Activated T-helper 2 cell treated with anti-CD3 and anti-CD28 coated beads, Interferon-gamma antibody, Interleukin-2, Interleukin-4, amounts not matched to agents 10 μg/mL and 5 μg/mL and 100 μg/mL, durations not matched to agents 14 hours and 24 hours and 36 hours (primary cell): Measurements from ENCODE around the gene HBQ1. TPM values are rescaled to one million over a fixed set of nuclear protein-coding genes. Genes with fewer than 3 reads are reported as not detected.
A peak's percentile ranks its signal among the peaks of the same experiment; 100 is the strongest.
"Not testable (repeated sequence)": the region's sequence is repeated elsewhere in the genome, so short reads cannot be mapped to it uniquely, and the experiment has no call there.

Experiments
- DNase-seq: peaks from one replicate; pipeline ENCODE4 v3.0.0; 2021; ENCODE audit warnings: low spot score
- H3K27ac Mint-ChIP-seq: one replicate; pipeline ENCODE4 v1.8.0; 2021; ENCODE audit warnings: mixed read lengths
- H3K27me3 Mint-ChIP-seq: one replicate; pipeline ENCODE4 v1.8.0; 2021; ENCODE audit warnings: low read depth, mixed read lengths
- H3K36me3 Mint-ChIP-seq: one replicate; pipeline ENCODE4 v1.8.0; 2021; ENCODE audit warnings: low read depth, mixed read lengths
- H3K4me1 Mint-ChIP-seq: one replicate; pipeline ENCODE4 v1.8.0; 2021; ENCODE audit warnings: low read depth, mixed read lengths
- H3K4me3 Mint-ChIP-seq: one replicate; pipeline ENCODE4 v1.8.0; 2021; ENCODE audit warnings: low read depth, mild to moderate bottlenecking, moderate library complexity, mixed read lengths
- H3K9me3 Mint-ChIP-seq: one replicate; pipeline ENCODE4 v1.8.0; 2021; ENCODE audit warnings: mixed read lengths
- intact Hi-C: fragments of 100-400 bp; cut with micrococcal nuclease; formaldehyde crosslinking; loops from one replicate; pipeline ENCODE4 v1.15.1; 2023
- total RNA-seq: library from RNA; stranded (reverse); gene quantifications from 2 replicates; pipeline ENCODE4 v1.2.3, GENCODE V29; 2022

HBQ1 gene
- total RNA-seq, 1 donor from 2014 or later: 0.62 TPM

DNA sequence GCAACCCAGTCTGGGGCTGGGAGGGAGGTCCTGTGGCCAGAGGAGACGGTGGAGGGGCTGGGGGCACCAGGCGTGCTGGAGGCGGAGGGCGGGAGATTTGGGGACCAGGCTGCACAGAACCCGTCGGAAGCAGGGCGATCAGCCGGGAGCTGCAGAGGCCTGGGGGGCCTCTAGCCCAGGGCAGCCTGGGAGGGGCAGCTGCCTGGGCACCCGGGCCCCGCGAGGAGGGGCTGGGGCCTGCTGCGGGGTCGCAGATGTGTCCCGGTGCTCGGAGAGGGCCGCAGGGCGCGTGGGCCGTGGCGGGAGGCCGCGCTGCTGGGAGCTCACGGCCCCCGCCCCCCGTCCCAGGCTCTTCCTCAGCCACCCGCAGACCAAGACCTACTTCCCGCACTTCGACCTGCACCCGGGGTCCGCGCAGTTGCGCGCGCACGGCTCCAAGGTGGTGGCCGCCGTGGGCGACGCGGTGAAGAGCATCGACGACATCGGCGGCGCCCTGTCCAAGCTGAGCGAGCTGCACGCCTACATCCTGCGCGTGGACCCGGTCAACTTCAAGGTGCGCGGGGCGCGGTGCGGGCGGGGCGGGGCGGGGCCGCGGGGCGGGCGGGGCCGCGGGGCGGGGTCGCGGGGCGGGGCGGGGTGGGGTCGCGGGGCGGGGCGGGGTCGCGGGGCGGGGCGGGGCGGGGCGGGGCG, 16.0 kb upstream of the HBQ1 start:
- H3K9me3 Mint-ChIP-seq, H3K36me3 Mint-ChIP-seq, H3K4me1 Mint-ChIP-seq, DNase-seq, intact Hi-C loops, H3K4me3 Mint-ChIP-seq, H3K27ac Mint-ChIP-seq: not testable (repeated sequence)
- H3K27me3 Mint-ChIP-seq: peaks cover 40% of the 10 kb centered on the region

DNA sequence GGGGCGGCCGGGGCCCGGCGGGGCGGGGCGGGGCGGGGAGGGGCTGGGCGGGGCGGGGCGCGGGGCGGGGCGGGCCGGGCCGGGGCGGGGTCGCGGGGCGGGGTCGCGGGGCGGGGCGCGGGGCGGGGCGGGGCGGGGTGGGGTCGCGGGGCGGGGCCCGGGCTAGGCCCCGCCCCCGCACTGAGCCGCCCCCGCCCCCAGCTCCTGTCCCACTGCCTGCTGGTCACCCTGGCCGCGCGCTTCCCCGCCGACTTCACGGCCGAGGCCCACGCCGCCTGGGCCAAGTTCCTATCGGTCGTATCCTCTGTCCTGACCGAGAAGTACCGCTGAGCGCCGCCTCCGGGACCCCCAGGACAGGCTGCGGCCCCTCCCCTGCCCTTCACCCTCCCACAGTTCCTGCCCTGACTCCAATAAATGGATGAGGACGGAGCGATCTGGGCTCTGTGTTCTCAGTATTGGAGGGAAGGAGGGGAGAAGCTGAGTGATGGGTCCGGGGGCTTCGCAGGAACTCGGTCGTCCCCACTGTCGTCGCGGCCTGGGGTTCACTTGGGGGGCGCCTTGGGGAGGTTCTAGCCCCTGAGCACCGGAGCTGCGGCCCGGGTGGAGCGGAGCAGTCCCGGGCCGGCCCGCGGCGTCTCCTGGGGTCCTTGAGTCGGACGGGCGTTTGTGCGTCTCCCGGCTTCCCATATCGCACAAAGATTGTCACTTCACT, 15.3 kb upstream of the HBQ1 start:
- no peak overlapping the region for H3K4me3 Mint-ChIP-seq
- DNase-seq: no peak
- intact Hi-C loops: no loop called here
- no peak overlapping the region for H3K27ac Mint-ChIP-seq
- H3K9me3 Mint-ChIP-seq: no peaks in the 10 kb centered on the region
- H3K27me3 Mint-ChIP-seq: peaks cover 41% of the 10 kb centered on the region
- peaks cover 2% of the 10 kb centered on the region for H3K4me1 Mint-ChIP-seq
- H3K36me3 Mint-ChIP-seq: no peaks in the 10 kb centered on the region

DNA sequence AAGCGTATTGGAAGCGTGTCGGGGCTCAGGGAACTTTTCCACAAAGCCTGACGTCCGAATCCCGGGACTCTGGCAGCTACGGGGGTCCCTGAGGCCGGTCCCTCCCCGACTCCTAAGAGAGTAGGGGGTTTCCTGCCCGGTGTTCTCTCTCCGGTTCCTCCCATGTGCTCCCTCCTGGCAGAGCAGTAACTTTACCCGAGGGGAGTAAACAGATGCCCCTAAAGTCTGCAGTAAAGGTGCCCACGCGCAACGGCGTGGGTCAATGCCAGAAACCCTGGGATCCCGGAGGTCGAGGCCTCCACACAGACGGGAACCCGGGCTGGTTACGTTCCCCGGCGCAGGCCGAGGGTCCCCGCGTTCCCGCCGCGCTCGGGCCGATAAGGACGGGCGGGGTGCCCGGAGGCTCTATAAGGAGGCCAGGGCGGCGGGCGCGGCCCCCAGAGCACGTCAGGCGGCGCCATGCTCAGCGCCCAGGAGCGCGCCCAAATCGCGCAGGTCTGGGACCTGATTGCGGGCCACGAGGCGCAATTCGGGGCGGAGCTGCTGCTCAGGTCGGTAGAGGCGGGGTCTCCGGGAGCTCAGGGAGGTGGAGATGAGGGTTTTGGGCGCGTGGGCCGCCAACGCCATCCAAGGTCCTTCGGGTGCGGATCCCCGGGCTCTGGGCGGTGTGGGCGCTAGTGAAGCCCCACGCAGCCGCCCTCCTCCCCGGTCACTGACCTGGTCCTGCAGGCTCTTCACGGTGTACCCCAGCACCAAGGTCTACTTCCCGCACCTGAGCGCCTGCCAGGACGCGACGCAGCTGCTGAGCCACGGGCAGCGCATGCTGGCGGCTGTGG, 14.5 kb upstream of the HBQ1 start, which contains the start of gene HBM:
Gene HBM (plus strand): TSS at position 440 of the 836 bp plus-strand sequence. CDS start 20 bp downstream, at position 460.
- intact Hi-C loops: no loop called here
- Mint-ChIP-seq H3K27ac (no peak within 1 kb of the TSS), H3K4me3 (no peak within 1 kb of the TSS), H3K27me3 (peaks cover 47% of the 10 kb centered on the region), H3K9me3 (no peaks in the 10 kb centered on the region), H3K36me3 (no peaks in the 10 kb centered on the region), H3K4me1 (peaks cover 4% of the 10 kb centered on the region)
- no peak for DNase-seq

DNA sequence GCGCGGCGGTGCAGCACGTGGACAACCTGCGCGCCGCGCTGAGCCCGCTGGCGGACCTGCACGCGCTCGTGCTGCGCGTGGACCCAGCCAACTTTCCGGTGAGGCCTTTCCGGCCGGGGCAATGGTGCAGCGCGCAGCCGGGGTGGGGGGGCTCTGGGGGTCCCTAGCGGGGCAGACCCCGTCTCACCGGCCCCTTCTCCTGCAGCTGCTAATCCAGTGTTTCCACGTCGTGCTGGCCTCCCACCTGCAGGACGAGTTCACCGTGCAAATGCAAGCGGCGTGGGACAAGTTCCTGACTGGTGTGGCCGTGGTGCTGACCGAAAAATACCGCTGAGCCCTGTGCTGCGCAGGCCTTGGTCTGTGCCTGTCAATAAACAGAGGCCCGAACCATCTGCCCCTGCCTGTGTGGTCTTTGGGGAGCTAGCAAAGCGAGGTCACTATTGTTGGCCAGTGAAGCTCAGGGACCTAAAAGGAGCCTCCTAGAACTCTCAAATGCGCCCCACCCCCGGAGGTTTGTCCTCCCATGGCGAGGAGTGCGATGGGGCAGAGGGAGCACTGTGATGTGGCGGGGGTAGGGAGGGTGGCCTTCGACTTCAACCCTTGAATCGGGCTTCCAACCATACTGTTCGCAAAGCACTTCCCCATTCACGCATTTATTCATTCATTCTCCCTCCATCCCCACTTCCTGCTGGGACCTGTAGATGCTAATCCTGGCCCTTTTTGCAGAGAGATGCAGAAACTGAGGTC, 13.7 kb upstream of the HBQ1 start:
- Mint-ChIP-seq H3K4me3 (no peak overlapping the region), H3K9me3 (no peaks in the 10 kb centered on the region), H3K36me3 (no peaks in the 10 kb centered on the region), H3K27ac (no peak overlapping the region), H3K4me1 (peaks cover 4% of the 10 kb centered on the region), H3K27me3 (peaks cover 53% of the 10 kb centered on the region)
- DNase-seq: no peak
- intact Hi-C loops: no loop called here

DNA sequence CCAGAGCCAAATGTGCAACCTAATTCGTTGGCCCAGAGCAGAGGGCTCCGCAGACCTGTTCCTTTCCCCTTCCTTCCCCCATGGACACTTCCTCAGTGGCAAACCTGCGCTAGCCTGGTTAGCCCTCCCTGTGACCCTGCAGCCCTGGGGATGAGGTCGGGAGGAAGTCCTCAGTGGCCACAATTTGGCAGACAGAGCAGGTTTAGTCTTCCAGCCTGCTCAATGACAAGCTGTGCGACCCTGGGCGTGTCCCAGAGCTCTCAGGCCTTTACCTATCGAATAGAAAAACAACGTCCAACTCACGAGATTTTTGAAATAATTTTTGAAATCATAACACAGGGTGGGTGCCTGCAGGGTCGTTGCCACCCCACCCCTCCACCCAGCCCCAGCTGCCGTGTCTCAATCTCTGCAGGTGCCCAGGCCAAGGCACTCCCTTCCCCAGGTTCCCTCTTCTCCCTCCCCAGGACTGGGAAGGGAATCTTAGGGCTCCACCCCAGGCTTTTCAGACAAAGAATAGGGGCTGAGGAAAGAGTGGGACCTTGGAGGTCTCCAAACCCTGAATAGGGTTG, 13.1 kb upstream of the HBQ1 start:
- Mint-ChIP-seq H3K27me3 (peaks cover 56% of the 10 kb centered on the region), H3K4me1 (peaks cover 4% of the 10 kb centered on the region), H3K4me3 (no peak overlapping the region), H3K27ac (no peak overlapping the region), H3K36me3 (no peaks in the 10 kb centered on the region), H3K9me3 (no peaks in the 10 kb centered on the region)
- no peak for DNase-seq
- intact Hi-C loops: no loop called here

DNA sequence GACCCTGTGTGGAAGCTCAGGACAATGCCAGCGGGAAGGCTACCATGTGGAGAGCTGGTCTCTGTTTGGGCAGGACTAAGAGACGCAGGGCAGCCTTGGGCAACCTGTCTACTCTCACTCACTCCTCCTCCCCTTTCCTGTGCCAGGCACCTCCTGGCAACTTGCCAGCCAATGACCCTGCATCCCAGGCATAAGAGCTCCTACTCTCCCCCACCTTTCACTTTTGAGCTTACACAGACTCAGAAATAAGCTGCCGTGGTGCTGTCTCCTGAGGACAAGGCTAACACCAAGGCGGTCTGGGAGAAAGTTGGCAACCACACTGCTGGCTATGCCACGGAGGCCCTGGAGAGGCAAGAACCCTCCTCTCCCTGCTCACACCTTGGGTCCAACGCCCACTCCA, 11.8 kb upstream of the HBQ1 start:
- H3K4me1 Mint-ChIP-seq: peaks cover 4% of the 10 kb centered on the region
- no peaks in the 10 kb centered on the region for H3K9me3 Mint-ChIP-seq
- intact Hi-C loops: no loop called here
- H3K4me3 Mint-ChIP-seq: no peak overlapping the region
- no peak overlapping the region for H3K27ac Mint-ChIP-seq
- peaks cover 57% of the 10 kb centered on the region for H3K27me3 Mint-ChIP-seq
- DNase-seq: no peak
- H3K36me3 Mint-ChIP-seq: no peaks in the 10 kb centered on the region

DNA sequence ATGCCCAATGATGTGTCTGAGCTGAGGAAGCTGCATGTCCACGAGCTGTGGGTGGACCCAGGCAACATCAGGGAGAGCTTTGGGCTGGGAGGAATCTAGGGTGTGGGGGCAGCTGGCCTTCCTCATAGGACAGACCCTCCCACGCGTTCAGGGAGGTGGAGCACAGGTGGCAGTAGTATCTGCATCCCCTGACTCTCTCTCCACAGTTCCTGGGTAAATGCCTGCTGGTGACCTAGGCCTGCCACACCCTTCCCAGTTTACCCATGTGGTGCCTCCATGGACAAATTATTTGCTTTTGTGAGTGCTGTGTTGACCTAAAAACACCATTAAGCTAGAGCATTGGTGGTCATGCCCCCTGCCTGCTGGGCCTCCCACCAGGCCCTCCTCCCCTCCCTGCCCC, 11.2 kb upstream of the HBQ1 start:
- DNase-seq: no peak
- no peak overlapping the region for H3K4me3 Mint-ChIP-seq
- peaks cover 58% of the 10 kb centered on the region for H3K27me3 Mint-ChIP-seq
- H3K9me3 Mint-ChIP-seq: no peaks in the 10 kb centered on the region
- intact Hi-C loops: no loop called here
- no peak overlapping the region for H3K27ac Mint-ChIP-seq
- H3K4me1 Mint-ChIP-seq: peaks cover 6% of the 10 kb centered on the region
- no peaks in the 10 kb centered on the region for H3K36me3 Mint-ChIP-seq

DNA sequence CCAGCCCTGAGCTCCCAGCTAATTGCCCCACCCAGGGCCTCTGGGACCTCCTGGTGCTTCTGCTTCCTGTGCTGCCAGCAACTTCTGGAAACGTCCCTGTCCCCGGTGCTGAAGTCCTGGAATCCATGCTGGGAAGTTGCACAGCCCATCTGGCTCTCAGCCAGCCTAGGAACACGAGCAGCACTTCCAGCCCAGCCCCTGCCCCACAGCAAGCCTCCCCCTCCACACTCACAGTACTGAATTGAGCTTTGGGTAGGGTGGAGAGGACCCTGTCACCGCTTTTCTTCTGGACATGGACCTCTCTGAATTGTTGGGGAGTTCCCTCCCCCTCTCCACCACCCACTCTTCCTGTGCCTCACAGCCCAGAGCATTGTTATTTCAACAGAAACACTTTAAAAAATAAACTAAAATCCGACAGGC, 10.2 kb upstream of the HBQ1 start:
- Mint-ChIP-seq H3K4me1 (peaks cover 11% of the 10 kb centered on the region), H3K27me3 (peaks cover 67% of the 10 kb centered on the region)
- H3K36me3 Mint-ChIP-seq, H3K4me3 Mint-ChIP-seq, intact Hi-C loops, H3K27ac Mint-ChIP-seq, H3K9me3 Mint-ChIP-seq, DNase-seq: not testable (repeated sequence)

DNA sequence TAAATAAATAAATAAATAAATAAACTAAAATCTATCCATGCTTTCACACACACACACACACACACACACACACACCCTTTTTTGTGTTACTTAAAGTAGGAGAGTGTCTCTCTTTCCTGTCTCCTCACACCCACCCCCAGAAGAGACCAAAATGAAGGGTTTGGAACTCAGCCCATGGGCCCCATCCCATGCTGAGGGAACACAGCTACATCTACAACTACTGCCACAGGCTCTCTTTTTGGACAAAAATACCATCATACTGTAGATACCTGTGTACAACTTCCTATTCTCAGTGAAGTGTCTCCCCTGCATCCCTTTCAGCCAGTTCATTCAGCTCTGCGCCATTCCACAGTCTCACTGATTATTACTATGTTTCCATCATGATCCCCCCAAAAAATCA, 9.5 kb upstream of the HBQ1 start:
- no peak for DNase-seq
- Mint-ChIP-seq H3K4me3 (no peak overlapping the region), H3K9me3 (no peaks in the 10 kb centered on the region), H3K27ac (no peak overlapping the region), H3K36me3 (no peaks in the 10 kb centered on the region), H3K4me1 (peaks cover 11% of the 10 kb centered on the region), H3K27me3 (peaks cover 69% of the 10 kb centered on the region)
- intact Hi-C loops: no loop called here

DNA sequence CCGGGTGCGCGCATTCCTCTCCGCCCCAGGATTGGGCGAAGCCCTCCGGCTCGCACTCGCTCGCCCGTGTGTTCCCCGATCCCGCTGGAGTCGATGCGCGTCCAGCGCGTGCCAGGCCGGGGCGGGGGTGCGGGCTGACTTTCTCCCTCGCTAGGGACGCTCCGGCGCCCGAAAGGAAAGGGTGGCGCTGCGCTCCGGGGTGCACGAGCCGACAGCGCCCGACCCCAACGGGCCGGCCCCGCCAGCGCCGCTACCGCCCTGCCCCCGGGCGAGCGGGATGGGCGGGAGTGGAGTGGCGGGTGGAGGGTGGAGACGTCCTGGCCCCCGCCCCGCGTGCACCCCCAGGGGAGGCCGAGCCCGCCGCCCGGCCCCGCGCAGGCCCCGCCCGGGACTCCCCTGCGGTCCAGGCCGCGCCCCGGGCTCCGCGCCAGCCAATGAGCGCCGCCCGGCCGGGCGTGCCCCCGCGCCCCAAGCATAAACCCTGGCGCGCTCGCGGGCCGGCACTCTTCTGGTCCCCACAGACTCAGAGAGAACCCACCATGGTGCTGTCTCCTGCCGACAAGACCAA, 7.8 kb upstream of the HBQ1 start, which contains the start of gene HBA2:
Gene HBA2 (plus strand): TSS at position 503 of the 568 bp plus-strand sequence. CDS start 37 bp downstream, at position 540.
- peaks cover 11% of the 10 kb centered on the region for H3K4me1 Mint-ChIP-seq
- H3K27ac Mint-ChIP-seq, DNase-seq, H3K9me3 Mint-ChIP-seq, H3K36me3 Mint-ChIP-seq, intact Hi-C loops: not testable (repeated sequence)
- peak within 1 kb of the TSS; percentile 26 for H3K4me3 Mint-ChIP-seq
- H3K27me3 Mint-ChIP-seq: peaks cover 62% of the 10 kb centered on the region

DNA sequence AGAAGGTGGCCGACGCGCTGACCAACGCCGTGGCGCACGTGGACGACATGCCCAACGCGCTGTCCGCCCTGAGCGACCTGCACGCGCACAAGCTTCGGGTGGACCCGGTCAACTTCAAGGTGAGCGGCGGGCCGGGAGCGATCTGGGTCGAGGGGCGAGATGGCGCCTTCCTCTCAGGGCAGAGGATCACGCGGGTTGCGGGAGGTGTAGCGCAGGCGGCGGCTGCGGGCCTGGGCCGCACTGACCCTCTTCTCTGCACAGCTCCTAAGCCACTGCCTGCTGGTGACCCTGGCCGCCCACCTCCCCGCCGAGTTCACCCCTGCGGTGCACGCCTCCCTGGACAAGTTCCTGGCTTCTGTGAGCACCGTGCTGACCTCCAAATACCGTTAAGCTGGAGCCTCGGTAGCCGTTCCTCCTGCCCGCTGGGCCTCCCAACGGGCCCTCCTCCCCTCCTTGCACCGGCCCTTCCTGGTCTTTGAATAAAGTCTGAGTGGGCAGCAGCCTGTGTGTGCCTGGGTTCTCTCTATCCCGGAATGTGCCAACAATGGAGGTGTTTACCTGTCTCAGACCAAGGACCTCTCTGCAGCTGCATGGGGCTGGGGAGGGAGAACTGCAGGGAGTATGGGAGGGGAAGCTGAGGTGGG, 6.9 kb upstream of the HBQ1 start:
- H3K36me3 Mint-ChIP-seq, H3K9me3 Mint-ChIP-seq, intact Hi-C loops, H3K4me1 Mint-ChIP-seq, DNase-seq, H3K27ac Mint-ChIP-seq: not testable (repeated sequence)
- H3K27me3 Mint-ChIP-seq: peaks cover 63% of the 10 kb centered on the region
- H3K4me3 Mint-ChIP-seq: peak overlapping the region; percentile 26
